ENCODE results near the gene BEND5.

The BEND5 gene

DNA sequence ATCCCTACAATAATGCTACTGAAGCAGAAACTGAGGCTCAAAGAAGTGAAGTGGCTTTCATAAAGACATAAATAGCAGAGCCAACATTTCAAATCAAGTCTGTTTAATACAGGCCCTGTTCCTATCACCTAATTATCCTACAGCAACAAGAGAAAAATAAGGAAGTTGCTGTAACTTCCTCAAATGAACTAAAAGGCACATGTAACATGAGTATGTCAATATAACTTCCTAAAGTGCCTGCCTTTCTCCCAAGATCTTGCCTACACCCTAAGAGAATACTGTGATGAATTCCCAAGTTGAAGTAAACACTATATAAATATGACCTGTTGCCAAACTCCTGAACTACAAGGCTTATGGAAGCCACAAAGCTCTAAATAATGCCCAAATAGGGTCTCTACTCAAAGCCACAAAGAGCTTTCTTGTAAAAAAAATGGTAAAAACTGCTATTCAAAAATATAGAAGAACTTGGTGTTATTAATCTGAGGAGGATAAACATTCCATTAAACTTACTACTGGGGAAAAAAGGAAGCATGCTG is 8.6 kb downstream of the BEND5 start:
- H3K4me3 ChIP-seq (ENCODE audit: insufficient read length, low read depth) = no peak overlapping the region
- no peaks in the 10 kb centered on the region for H3K4me1 ChIP-seq (ENCODE audit: insufficient read depth, insufficient read length)
- TF ChIP-seq YY1 (IDR thresholded peaks at IDR 0.05; ENCODE audit: insufficient read depth, insufficient read length) (no peak), ZNF274 (IDR thresholded peaks at IDR 0.05; ENCODE audit: low read depth, low read length) (no peak), SUZ12 (IDR thresholded peaks at IDR 0.05; ENCODE audit: extremely low read depth, insufficient read depth, insufficient read length) (no peak)
- H3K36me3 ChIP-seq (ENCODE audit: insufficient read depth, insufficient read length, low read length) = no peaks in the 10 kb centered on the region
- no peaks in the 10 kb centered on the region for H3K9me3 ChIP-seq (ENCODE audit: insufficient read depth, low read length)
- no peak overlapping the region for H3K9ac ChIP-seq (ENCODE audit: insufficient read length, low read depth)
- H3K27me3 ChIP-seq (ENCODE audit: insufficient read depth, insufficient read length) = no peaks in the 10 kb centered on the region
- no peak for DNase-seq (ENCODE audit: low read depth, low spot score)

DNA sequence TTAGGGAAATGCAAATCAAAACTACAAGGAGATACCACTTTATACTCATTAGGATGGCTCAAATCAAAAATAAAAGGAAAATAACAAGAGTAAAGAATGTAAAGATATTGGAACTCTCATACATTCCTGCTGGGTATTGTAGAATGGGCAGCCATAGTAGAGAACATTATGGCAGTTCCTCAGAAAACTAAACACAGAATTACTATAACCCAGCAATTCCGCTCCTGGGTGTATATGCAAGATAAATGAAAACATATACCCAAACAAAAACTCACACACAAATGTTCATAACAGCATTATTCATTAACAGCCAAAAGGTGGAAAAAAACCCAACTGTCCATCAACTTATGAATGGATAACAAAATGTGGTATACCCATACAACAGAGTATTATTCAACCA is 11.4 kb downstream of the BEND5 start:
- Histone ChIP-seq H3K36me3 (ENCODE audit: insufficient read depth, insufficient read length, low read length) (no peaks in the 10 kb centered on the region), H3K4me1 (ENCODE audit: insufficient read depth, insufficient read length) (peaks cover 7% of the 10 kb centered on the region), H3K4me3 (ENCODE audit: insufficient read length, low read depth) (no peak overlapping the region), H3K9ac (ENCODE audit: insufficient read length, low read depth) (no peak overlapping the region), H3K9me3 (ENCODE audit: insufficient read depth, low read length) (no peaks in the 10 kb centered on the region), H3K27me3 (ENCODE audit: insufficient read depth, insufficient read length) (no peaks in the 10 kb centered on the region)
- no peak for DNase-seq (ENCODE audit: low read depth, low spot score)
- TF ChIP-seq ZNF274 (IDR thresholded peaks at IDR 0.05; ENCODE audit: low read depth, low read length) (no peak), SUZ12 (IDR thresholded peaks at IDR 0.05; ENCODE audit: extremely low read depth, insufficient read depth, insufficient read length) (no peak), YY1 (IDR thresholded peaks at IDR 0.05; ENCODE audit: insufficient read depth, insufficient read length) (no peak)

DNA sequence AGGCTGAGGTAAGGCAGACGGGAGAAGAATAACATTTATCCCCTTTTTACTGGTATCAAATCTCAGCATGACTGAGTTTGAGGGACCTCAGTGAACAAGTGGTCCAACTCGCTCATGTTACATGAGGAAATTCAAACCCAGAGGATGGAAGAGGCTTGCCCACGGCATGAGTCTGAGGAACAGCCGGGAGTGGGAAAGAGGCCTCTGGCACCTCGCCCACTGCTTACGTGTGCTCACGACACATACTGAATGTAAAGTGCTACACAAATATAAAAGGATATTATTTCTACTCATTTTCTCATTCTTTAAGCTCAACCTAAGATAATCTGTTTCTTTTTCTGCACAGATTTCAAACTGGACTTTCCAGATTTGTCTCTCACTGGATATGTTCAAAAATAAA is 14.7 kb downstream of the BEND5 start:
- Histone ChIP-seq H3K4me3 (ENCODE audit: insufficient read length, low read depth) (no peak overlapping the region), H3K9me3 (ENCODE audit: insufficient read depth, low read length) (no peaks in the 10 kb centered on the region), H3K4me1 (ENCODE audit: insufficient read depth, insufficient read length) (peaks cover 7% of the 10 kb centered on the region), H3K27me3 (ENCODE audit: insufficient read depth, insufficient read length) (no peaks in the 10 kb centered on the region), H3K36me3 (ENCODE audit: insufficient read depth, insufficient read length, low read length) (peaks cover 12% of the 10 kb centered on the region), H3K9ac (ENCODE audit: insufficient read length, low read depth) (no peak overlapping the region)
- TF ChIP-seq YY1 (IDR thresholded peaks at IDR 0.05; ENCODE audit: insufficient read depth, insufficient read length) (no peak), ZNF274 (IDR thresholded peaks at IDR 0.05; ENCODE audit: low read depth, low read length) (no peak), SUZ12 (IDR thresholded peaks at IDR 0.05; ENCODE audit: extremely low read depth, insufficient read depth, insufficient read length) (no peak)
- DNase-seq (ENCODE audit: low read depth, low spot score) = no peak

- H3K36me3 ChIP-seq (ENCODE audit: insufficient read depth, insufficient read length, low read length) = peaks cover 12% of the 10 kb centered on the region
- TF ChIP-seq ZNF274 (IDR thresholded peaks at IDR 0.05; ENCODE audit: low read depth, low read length) (no peak), SUZ12 (IDR thresholded peaks at IDR 0.05; ENCODE audit: extremely low read depth, insufficient read depth, insufficient read length) (no peak), YY1 (IDR thresholded peaks at IDR 0.05; ENCODE audit: insufficient read depth, insufficient read length) (no peak)
- peaks cover 7% of the 10 kb centered on the region for H3K4me1 ChIP-seq (ENCODE audit: insufficient read depth, insufficient read length)
- DNase-seq (ENCODE audit: low read depth, low spot score) = no peak
- no peaks in the 10 kb centered on the region for H3K27me3 ChIP-seq (ENCODE audit: insufficient read depth, insufficient read length)
- H3K9ac ChIP-seq (ENCODE audit: insufficient read length, low read depth) = no peak overlapping the region
- H3K9me3 ChIP-seq (ENCODE audit: insufficient read depth, low read length) = no peaks in the 10 kb centered on the region
- no peak overlapping the region for H3K4me3 ChIP-seq (ENCODE audit: insufficient read length, low read depth)
Measured at GRCh38 chr1:48761411-48761810, 15.3 kb downstream of the BEND5 start.

GRCh38 chr1:48760857-48761256 is 15.8 kb downstream of the BEND5 start:
- peaks cover 7% of the 10 kb centered on the region for H3K4me1 ChIP-seq (ENCODE audit: insufficient read depth, insufficient read length)
- no peaks in the 10 kb centered on the region for H3K9me3 ChIP-seq (ENCODE audit: insufficient read depth, low read length)
- no peak for TF ChIP-seq SUZ12 (IDR thresholded peaks at IDR 0.05; ENCODE audit: extremely low read depth, insufficient read depth, insufficient read length)
- no peak for TF ChIP-seq ZNF274 (IDR thresholded peaks at IDR 0.05; ENCODE audit: low read depth, low read length)
- no peak for TF ChIP-seq YY1 (IDR thresholded peaks at IDR 0.05; ENCODE audit: insufficient read depth, insufficient read length)
- H3K4me3 ChIP-seq (ENCODE audit: insufficient read length, low read depth) = no peak overlapping the region
- no peak for DNase-seq (ENCODE audit: low read depth, low spot score)
- H3K36me3 ChIP-seq (ENCODE audit: insufficient read depth, insufficient read length, low read length) = peaks cover 12% of the 10 kb centered on the region
- no peak overlapping the region for H3K9ac ChIP-seq (ENCODE audit: insufficient read length, low read depth)
- H3K27me3 ChIP-seq (ENCODE audit: insufficient read depth, insufficient read length) = no peaks in the 10 kb centered on the region

- H3K9me3 ChIP-seq (ENCODE audit: insufficient read depth, low read length) = no peaks in the 10 kb centered on the region
- peaks cover 7% of the 10 kb centered on the region for H3K4me1 ChIP-seq (ENCODE audit: insufficient read depth, insufficient read length)
- H3K9ac ChIP-seq (ENCODE audit: insufficient read length, low read depth) = no peak overlapping the region
- H3K27me3 ChIP-seq (ENCODE audit: insufficient read depth, insufficient read length) = no peaks in the 10 kb centered on the region
- DNase-seq (ENCODE audit: low read depth, low spot score) = no peak
- peaks cover 12% of the 10 kb centered on the region for H3K36me3 ChIP-seq (ENCODE audit: insufficient read depth, insufficient read length, low read length)
- no peak for TF ChIP-seq SUZ12 (IDR thresholded peaks at IDR 0.05; ENCODE audit: extremely low read depth, insufficient read depth, insufficient read length)
- TF ChIP-seq YY1 (IDR thresholded peaks at IDR 0.05; ENCODE audit: insufficient read depth, insufficient read length) = no peak
- TF ChIP-seq ZNF274 (IDR thresholded peaks at IDR 0.05; ENCODE audit: low read depth, low read length) = no peak
- no peak overlapping the region for H3K4me3 ChIP-seq (ENCODE audit: insufficient read length, low read depth)
Measured at GRCh38 chr1:48758976-48759375, 17.7 kb downstream of the BEND5 start.

GRCh38 chr1:48757363-48757762 is 19.3 kb downstream of the BEND5 start:
- H3K9me3 ChIP-seq (ENCODE audit: insufficient read depth, low read length) = no peaks in the 10 kb centered on the region
- DNase-seq (ENCODE audit: low read depth, low spot score) = no peak
- H3K4me1 ChIP-seq (ENCODE audit: insufficient read depth, insufficient read length) = peaks cover 7% of the 10 kb centered on the region
- TF ChIP-seq ZNF274 (IDR thresholded peaks at IDR 0.05; ENCODE audit: low read depth, low read length) (no peak), YY1 (IDR thresholded peaks at IDR 0.05; ENCODE audit: insufficient read depth, insufficient read length) (no peak), SUZ12 (IDR thresholded peaks at IDR 0.05; ENCODE audit: extremely low read depth, insufficient read depth, insufficient read length) (no peak)
- no peaks in the 10 kb centered on the region for H3K27me3 ChIP-seq (ENCODE audit: insufficient read depth, insufficient read length)
- H3K9ac ChIP-seq (ENCODE audit: insufficient read length, low read depth) = no peak overlapping the region
- H3K36me3 ChIP-seq (ENCODE audit: insufficient read depth, insufficient read length, low read length) = peaks cover 12% of the 10 kb centered on the region
- no peak overlapping the region for H3K4me3 ChIP-seq (ENCODE audit: insufficient read length, low read depth)

Measured in NT2/D1 (cell line).